HepG2 (cell line): ENCODE data around the gene WDHD1. TPM values are rescaled to one million over a fixed set of nuclear protein-coding genes. Genes with fewer than 3 reads are reported as not detected.
A peak's percentile ranks its signal among the peaks of the same experiment; 100 is the strongest.

Experiments used
- AKNA ChIP-seq: sonication (generic); formaldehyde crosslinking; IDR thresholded peaks from 2 replicates; pipeline ENCODE4 v1.4.0; 2020; ENCODE audit warnings: missing genetic modification reagents, borderline replicate concordance
- ARID3A ChIP-seq: IDR thresholded peaks from 2 replicates; pipeline ENCODE4 v1.6.1; 2012; ENCODE audit warnings: low read depth, low read length, improper control_type of control experiment
- ARID5B ChIP-seq: IDR thresholded peaks from 2 replicates; pipeline ENCODE4 v1.4.0; 2020; ENCODE audit warnings: mild to moderate bottlenecking, missing genetic modification reagents
- MED13 ChIP-seq: sonication (generic); formaldehyde crosslinking; IDR thresholded peaks from 2 replicates; pipeline ENCODE4 v1.5.0; 2020; ENCODE audit warnings: missing genetic modification reagents
- MTA3 ChIP-seq: sonication (generic); formaldehyde crosslinking; IDR thresholded peaks from 2 replicates; pipeline ENCODE4 v1.4.0; 2020; ENCODE audit warnings: missing genetic modification reagents
- SIN3B ChIP-seq: fragments of 150-350 bp; IDR thresholded peaks from 2 replicates; pipeline ENCODE4 v1.6.1; 2014; ENCODE audit warnings: low read length
- SP140L ChIP-seq: sonication (generic); formaldehyde crosslinking; IDR thresholded peaks from 2 replicates; pipeline ENCODE4 v1.4.0; 2020; ENCODE audit warnings: missing genetic modification reagents, borderline replicate concordance
- SRF ChIP-seq: IDR thresholded peaks from 2 replicates; pipeline ENCODE4 v1.6.1; 2011; ENCODE audit warnings: mild to moderate bottlenecking, low read depth, low read length, moderate library complexity
- XRCC5 ChIP-seq: fragments of 200-400 bp; formaldehyde crosslinking; optimal IDR thresholded peaks from 2 replicates; pipeline ENCODE3; 2017; ENCODE audit warnings: mild to moderate bottlenecking, low read length
- ZNF333 ChIP-seq: sonication (generic); formaldehyde crosslinking; IDR thresholded peaks from 2 replicates; pipeline ENCODE4 v1.4.0; 2020; ENCODE audit warnings: mild to moderate bottlenecking, missing genetic modification reagents, borderline replicate concordance
- ZNF335 ChIP-seq: sonication (generic); formaldehyde crosslinking; IDR thresholded peaks from 2 replicates; pipeline ENCODE4 v1.4.0; 2020; ENCODE audit warnings: missing genetic modification reagents
- ZNF33B ChIP-seq: sonication (generic); formaldehyde crosslinking; IDR thresholded peaks from 2 replicates; pipeline ENCODE4 v1.5.1; 2020; ENCODE audit warnings: mild to moderate bottlenecking, missing genetic modification reagents
- ZNF678 ChIP-seq: sonication (generic); formaldehyde crosslinking; IDR thresholded peaks from 2 replicates; pipeline ENCODE4 v1.4.0; 2020; ENCODE audit warnings: mild to moderate bottlenecking, missing genetic modification reagents
- polyA plus RNA-seq, 8 experiments: library from polyadenylated mRNA; depleted of rRNA in 3 of 8; stranded (reverse) in 7 of 8; unstranded in 1 of 8; fragments of >200 nt; fragmentation: Illumina TruSeq in 4 of 8; extraction: Trizol in 4 of 8; gene quantifications; 2 replicates each; pipeline versions ENCODE4 v1.2.1 to v1.2.3, GENCODE V29; 2011 to 2016; ENCODE audit warnings: low read depth in 4 of 8, missing spikeins in 1 of 8, mixed read lengths in 1 of 8; ENCODE audit not compliant: insufficient read depth in 1 of 8
- total RNA-seq, 5 experiments: library from RNA; depleted of rRNA; stranded (reverse); fragments of >200 nt; fragmentation: Illumina TruSeq; extraction: Trizol; gene quantifications; 2 replicates each; pipeline ENCODE4 v1.2.3, GENCODE V29; 2016; ENCODE audit warnings: low read depth in 1 of 5
- TF ChIP-seq, protein P1 (sequence below): fragments of 450-650 bp; IDR thresholded peaks from 2 replicates; pipeline ENCODE4 v1.6.1; 2017
- TF ChIP-seq, protein P2 (sequence below): sonication (generic); formaldehyde crosslinking; IDR thresholded peaks from 2 replicates; pipeline ENCODE4 v1.8.1; 2023; ENCODE audit warnings: mild to moderate bottlenecking, moderate library complexity, missing genetic modification reagents

The WDHD1 gene
- total and polyA plus RNA-seq, 2 of the 13 experiments (the other 11 are each of a cell fraction or from before 2014, with no cell fraction given): 5.5 to 27.5 TPM

DNA sequence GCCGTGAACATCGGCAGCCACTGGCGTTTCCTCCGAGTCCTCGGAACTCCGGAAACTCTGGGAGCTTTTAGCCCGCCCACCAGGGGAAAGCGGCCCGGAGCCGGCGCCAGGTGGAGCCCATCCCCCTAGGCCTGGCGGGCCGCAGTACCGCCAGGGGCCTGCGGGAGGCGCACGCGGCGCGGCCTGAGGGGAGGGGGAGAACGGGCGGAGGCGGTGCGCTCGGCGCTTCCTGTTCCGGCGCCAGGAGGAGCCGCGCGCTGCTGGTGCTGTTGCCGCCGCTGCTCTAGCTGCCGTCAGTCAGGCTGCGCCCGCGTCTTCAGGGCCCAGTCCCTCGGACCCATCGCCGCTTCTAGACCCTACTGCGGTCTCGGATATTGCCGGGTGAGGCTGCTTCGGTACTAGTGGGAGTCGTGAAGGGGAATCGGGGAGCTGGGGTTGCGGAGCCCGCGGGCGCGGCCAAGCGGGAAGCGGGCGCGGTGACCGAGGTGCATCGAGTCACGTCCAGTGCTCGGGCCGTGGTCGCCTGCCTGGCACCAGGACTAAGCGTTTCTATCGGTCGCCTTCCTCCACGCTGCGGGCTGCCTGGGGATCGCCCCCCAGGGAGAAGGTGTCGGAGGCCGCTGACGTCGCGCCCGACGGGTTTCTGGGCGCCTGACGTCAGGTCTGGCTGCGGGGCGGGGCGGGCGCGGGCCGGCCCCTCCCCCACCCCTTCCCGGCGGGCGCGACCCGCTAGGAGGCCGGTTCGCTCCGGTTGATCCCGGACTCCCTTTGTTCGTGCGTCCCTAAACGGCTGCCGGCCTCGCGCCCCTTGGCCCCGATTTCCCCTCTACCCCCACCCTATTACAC, 24.7 kb upstream of the WDHD1 start, which contains the start of gene MAPK1IP1L (continued):
- peak; percentile 86; the same call in 1 of the 2 replicates for TF ChIP-seq ZNF333
- TF ChIP-seq ZNF678 (CRISPR knock-in tag): 0 out of 2 replicates have a peak, but pooled peaks have one; percentile 65
- TF ChIP-seq ZNF33B (CRISPR knock-in tag): no peak; the same call in 1 of the 2 replicates
- peak; percentile 22; the same call in 1 of the 2 replicates for TF ChIP-seq SIN3B
- peak; percentile 74 for TF ChIP-seq ARID5B
- TF ChIP-seq SRF: 0 out of 2 replicates have a peak, but pooled peaks have one; percentile 11
- peak; percentile 20; the same call in 1 of the 2 replicates for TF ChIP-seq ARID3A
- no peak for TF ChIP-seq MTA3 (CRISPR knock-in tag)
- TF ChIP-seq MED13 (CRISPR knock-in tag): peak; percentile 38; the same call in 1 of the 2 replicates
- TF ChIP-seq, protein P1, sequence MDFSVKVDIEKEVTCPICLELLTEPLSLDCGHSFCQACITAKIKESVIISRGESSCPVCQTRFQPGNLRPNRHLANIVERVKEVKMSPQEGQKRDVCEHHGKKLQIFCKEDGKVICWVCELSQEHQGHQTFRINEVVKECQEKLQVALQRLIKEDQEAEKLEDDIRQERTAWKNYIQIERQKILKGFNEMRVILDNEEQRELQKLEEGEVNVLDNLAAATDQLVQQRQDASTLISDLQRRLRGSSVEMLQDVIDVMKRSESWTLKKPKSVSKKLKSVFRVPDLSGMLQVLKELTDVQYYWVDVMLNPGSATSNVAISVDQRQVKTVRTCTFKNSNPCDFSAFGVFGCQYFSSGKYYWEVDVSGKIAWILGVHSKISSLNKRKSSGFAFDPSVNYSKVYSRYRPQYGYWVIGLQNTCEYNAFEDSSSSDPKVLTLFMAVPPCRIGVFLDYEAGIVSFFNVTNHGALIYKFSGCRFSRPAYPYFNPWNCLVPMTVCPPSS: no peak
- TF ChIP-seq, protein P2, sequence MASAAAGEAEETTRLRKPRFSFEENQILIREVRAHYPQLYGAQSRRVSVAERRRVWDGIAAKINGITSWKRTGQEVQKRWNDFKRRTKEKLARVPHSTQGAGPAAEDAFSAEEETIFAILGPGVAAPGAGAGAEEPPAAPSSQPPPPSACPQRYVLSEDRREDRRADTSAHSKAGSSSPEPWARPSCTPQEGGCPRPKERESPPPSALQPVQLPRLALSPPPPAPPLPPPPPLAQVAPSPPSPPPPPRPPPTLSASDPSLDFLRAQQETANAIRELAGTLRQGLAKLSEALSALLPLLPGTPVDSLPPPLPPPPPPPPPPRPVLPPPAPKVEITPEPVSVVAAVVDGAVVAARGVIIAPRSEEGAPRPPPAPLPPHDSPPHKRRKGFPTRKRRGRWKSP (CRISPR knock-in tag): peak; percentile 94
- TF ChIP-seq SP140L (CRISPR knock-in tag): 0 out of 2 replicates have a peak, but pooled peaks have one; percentile 73
- TF ChIP-seq ZNF335 (CRISPR knock-in tag): peak; percentile 70; the same call in 1 of the 2 replicates
- peak; percentile 96 for TF ChIP-seq XRCC5
- TF ChIP-seq AKNA (CRISPR knock-in tag): no peak
